Measurements from ENCODE around the gene FGF21.
"Not testable (repeated sequence)": the region's sequence is repeated elsewhere in the genome, so short reads cannot be mapped to it uniquely, and the experiment has no call there.

FGF21 gene

GRCh38 chr19:48779636-48780035 lies 24.3 kb downstream of the FGF21 start:
- no peak for DNase-seq (ENCODE audit: low read depth)
- TF ChIP-seq, protein P1, sequence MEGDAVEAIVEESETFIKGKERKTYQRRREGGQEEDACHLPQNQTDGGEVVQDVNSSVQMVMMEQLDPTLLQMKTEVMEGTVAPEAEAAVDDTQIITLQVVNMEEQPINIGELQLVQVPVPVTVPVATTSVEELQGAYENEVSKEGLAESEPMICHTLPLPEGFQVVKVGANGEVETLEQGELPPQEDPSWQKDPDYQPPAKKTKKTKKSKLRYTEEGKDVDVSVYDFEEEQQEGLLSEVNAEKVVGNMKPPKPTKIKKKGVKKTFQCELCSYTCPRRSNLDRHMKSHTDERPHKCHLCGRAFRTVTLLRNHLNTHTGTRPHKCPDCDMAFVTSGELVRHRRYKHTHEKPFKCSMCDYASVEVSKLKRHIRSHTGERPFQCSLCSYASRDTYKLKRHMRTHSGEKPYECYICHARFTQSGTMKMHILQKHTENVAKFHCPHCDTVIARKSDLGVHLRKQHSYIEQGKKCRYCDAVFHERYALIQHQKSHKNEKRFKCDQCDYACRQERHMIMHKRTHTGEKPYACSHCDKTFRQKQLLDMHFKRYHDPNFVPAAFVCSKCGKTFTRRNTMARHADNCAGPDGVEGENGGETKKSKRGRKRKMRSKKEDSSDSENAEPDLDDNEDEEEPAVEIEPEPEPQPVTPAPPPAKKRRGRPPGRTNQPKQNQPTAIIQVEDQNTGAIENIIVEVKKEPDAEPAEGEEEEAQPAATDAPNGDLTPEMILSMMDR (IDR thresholded peaks at IDR 0.05; ENCODE audit: insufficient read depth, low read depth, low read length, missing control alignments) = no peak
- H3K4me3 ChIP-seq (ENCODE audit: low read length) = no peak overlapping the region

- H3K4me3 ChIP-seq (ENCODE audit: low read length) = no peak overlapping the region
- peak; percentile 12 for DNase-seq (ENCODE audit: low read depth)
- TF ChIP-seq, protein P1 (IDR thresholded peaks at IDR 0.05; ENCODE audit: insufficient read depth, low read depth, low read length, missing control alignments) = no peak
These were observed 25.5 kb downstream of the FGF21 start for GRCh38 chr19:48780631-48781391.

GRCh38 chr19:48784527-48784926 lies 29.2 kb downstream of the FGF21 start:
- no peak for DNase-seq (ENCODE audit: low read depth)
- H3K4me3 ChIP-seq (ENCODE audit: low read length) = no peak overlapping the region
- TF ChIP-seq, protein P1 (IDR thresholded peaks at IDR 0.05; ENCODE audit: insufficient read depth, low read depth, low read length, missing control alignments) = peak; percentile 37

DNA sequence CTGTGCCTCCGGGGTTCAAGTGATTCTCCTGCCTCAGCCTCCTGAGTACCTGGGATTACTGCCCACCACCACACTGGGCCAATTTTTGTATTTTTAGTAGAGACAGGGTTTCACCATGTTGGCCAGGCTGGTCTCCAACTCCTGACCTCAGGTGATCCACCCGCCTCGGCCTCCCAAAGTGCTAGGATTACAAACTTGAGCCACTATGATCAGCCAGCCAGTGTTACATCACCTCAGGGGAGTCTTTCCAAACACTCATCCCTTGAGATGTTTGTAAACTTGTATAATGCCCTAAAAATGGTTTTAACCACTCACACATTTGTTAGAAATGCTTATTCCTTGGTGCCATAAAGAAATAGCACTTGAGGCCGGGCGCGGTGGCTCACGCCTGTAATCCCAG lies 31.1 kb downstream of the FGF21 start:
- DNase-seq (ENCODE audit: low read depth); H3K4me3 ChIP-seq (ENCODE audit: low read length): not testable (repeated sequence)

DNA sequence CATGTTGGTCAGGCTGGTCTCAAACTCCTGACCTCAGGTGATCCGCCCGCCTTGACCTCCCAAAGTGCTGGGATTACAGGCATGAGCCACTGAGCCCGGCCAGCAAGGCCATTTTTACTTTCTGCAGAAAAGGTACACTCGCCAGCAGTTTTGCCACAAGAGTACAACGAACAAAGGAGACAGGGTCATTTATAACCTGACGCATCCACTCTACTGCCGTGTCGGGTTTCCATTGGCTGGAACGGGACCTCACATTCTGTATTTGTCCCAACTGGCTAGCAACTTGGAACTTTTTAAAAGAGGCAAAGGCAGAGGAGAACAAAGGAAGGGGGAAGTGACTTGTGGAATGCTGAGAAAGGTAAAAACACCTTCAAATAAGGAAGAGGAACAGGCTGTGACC lies 32.0 kb downstream of the FGF21 start:
- peak; percentile 61 for DNase-seq (ENCODE audit: low read depth)
- H3K4me3 ChIP-seq (ENCODE audit: low read length) = not testable (repeated sequence)

GRCh38 chr19:48793271-48793670 lies 37.9 kb downstream of the FGF21 start:
- TF ChIP-seq, protein P1 (IDR thresholded peaks at IDR 0.05; ENCODE audit: insufficient read depth, low read depth, low read length, missing control alignments) = no peak
- DNase-seq (ENCODE audit: low read depth) = no peak
- no peak overlapping the region for H3K4me3 ChIP-seq (ENCODE audit: low read length)

DNA sequence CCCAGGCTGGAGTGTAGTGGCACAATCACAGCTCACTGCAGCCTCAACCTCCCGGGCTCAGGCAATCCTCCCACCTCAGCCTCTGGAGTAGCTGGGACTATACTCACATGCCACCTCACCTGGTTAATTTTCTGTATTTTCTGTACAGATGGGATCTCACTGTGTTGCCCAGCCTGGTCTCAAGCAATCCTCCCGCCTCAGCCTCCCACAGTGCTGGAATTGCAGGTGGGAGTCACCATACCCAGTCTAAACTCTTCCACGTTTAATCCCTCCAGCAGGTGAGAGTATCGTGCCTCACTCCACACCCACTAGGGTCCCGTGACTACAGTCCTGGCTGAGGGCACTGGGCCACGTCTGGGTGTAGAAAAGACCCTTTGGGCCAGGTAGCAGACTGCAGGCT lies 39.0 kb downstream of the FGF21 start:
- H3K4me3 ChIP-seq (ENCODE audit: low read length) = no peak overlapping the region
- no peak for DNase-seq (ENCODE audit: low read depth)
- TF ChIP-seq, protein P1 (IDR thresholded peaks at IDR 0.05; ENCODE audit: insufficient read depth, low read depth, low read length, missing control alignments) = no peak

DNA sequence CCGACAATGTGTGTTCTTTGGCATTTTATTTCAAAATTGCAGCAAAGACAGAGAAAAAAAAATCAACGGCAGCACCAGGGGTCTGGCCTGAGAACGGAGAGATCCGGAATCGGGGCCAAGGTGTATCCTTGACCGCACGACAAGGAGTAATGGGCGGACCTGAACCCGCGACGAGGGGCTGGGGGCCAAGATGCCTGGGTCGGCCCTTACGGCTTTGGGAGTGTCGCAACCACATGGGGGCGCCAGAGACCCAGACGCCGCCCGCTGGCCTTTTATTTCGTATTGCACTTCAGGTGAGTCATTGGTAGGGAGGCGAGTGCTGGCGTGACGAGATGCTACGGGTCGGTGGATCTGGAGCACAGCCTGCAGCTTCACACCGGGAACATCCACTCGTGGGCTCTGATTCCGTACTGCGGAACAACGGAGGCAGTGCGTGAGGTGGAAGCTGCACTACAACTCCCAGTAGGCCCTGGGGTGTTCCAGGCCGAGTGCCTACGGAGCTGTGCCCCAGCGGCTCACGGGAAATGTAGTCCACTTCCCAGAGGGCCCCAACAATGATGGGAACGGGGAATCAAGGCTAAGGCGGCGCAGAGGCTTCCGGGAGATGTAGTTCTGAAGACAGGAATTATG lies 39.8 kb downstream of the FGF21 start:
- peak; percentile 92 for DNase-seq (ENCODE audit: low read depth)
- TF ChIP-seq, protein P1 (IDR thresholded peaks at IDR 0.05; ENCODE audit: insufficient read depth, low read depth, low read length, missing control alignments) = peak; percentile 86
- peak overlapping the region; percentile 52 for H3K4me3 ChIP-seq (ENCODE audit: low read length)

Data from epithelial cell of esophagus (primary cell).